ENCODE measurements around the gene OSBPL10. TPM values are rescaled to one million over a fixed set of nuclear protein-coding genes. Genes with fewer than 3 reads are reported as not detected.

The OSBPL10 gene
- total and polyA plus RNA-seq, 2 of the 4 experiments (the other 2 are of a cell fraction) = 9.5 to 10.1 TPM

GRCh38 chr3:31937225-31937624 lies 43.8 kb downstream of the OSBPL10 start:
- 100% methylated on average over 2 of the region's 4 CpGs; no CpG with 5 or more reads in 1 of the 2 experiments for WGBS, 2 experiments (ENCODE audit: extremely low coverage in 2 of 2, insufficient read length in 1 of 2)
- CTCF ChIA-PET = no interaction called here

More at GRCh38 chr3:31937225-31937624, 43.8 kb downstream of the OSBPL10 start:
- H3K4me3 ChIP-seq (ENCODE audit: insufficient read depth, low read depth, low read length) = no peak overlapping the region
- no peak overlapping the region for H3K4me2 ChIP-seq (ENCODE audit: low read depth, low read length)
- H3K36me3 ChIP-seq (ENCODE audit: control insufficient read depth, insufficient read depth, low read length) = no peaks in the 10 kb centered on the region
- H3K9me3 ChIP-seq (ENCODE audit: control insufficient read depth, insufficient read depth, low read length) = no peaks in the 10 kb centered on the region
- no peak overlapping the region for H3K14ac ChIP-seq (replicated peaks; ENCODE audit: low read depth, low read length)
- no peak overlapping the region for H2BK20ac ChIP-seq (ENCODE audit: low read depth, low read length)
- intact Hi-C loops (cut with micrococcal nuclease) (no loop called here), dilution Hi-C loops (cut with HindIII; ENCODE audit: low sequenced_read_pairs, unreplicated experiment) (no loop called here), in situ Hi-C loops (cut with MboI; ENCODE audit: low sequenced_read_pairs) (no loop called here)
- no peak overlapping the region for H2AK5ac ChIP-seq (ENCODE audit: low read depth, low read length)
- peaks cover 2% of the 10 kb centered on the region for H3K9me1 ChIP-seq (ENCODE audit: insufficient read depth, low read length)
- H3K27ac ChIP-seq (ENCODE audit: insufficient read depth, low read length) = no peak overlapping the region
- no peak overlapping the region for H3K4ac ChIP-seq (ENCODE audit: low read depth, low read length)
- peaks cover 3 to 8% of the 10 kb centered on the region in 2 experiments; a peak in 1 of 4 replicates for H3K79me1 ChIP-seq (ENCODE audit: low read depth in 1 of 2, low read length in 2 of 2)
- POLR2A ChIA-PET (ENCODE audit: unreplicated experiment) = no interaction called here
- no peak overlapping the region for H4K91ac ChIP-seq (ENCODE audit: insufficient read depth, low read depth, low read length)
- H4K5ac ChIP-seq (ENCODE audit: low read depth, low read length) = no peak overlapping the region
- H3K9ac ChIP-seq (ENCODE audit: low read depth, low read length) = no peak overlapping the region
- H3K27me3 ChIP-seq (ENCODE audit: control insufficient read depth, insufficient read depth, low read length) = no peaks in the 10 kb centered on the region
- H2BK120ac ChIP-seq (ENCODE audit: low read depth, low read length) = no peak overlapping the region
- no peak overlapping the region for H2AK9ac ChIP-seq (replicated peaks; ENCODE audit: low read depth, low read length, poor library complexity)
- no peaks in the 10 kb centered on the region for H4K20me1 ChIP-seq (ENCODE audit: insufficient read depth, low read length)
- no TSS peak for BruUV-seq (replicated peaks)
- no peak overlapping the region for H3K23ac ChIP-seq (ENCODE audit: low read depth, low read length)
- H4K8ac ChIP-seq (ENCODE audit: low read depth in 2 of 2, low read length in 2 of 2) = no peak overlapping the region
- H3K4me1 ChIP-seq (ENCODE audit: control insufficient read depth, insufficient read depth, low read length) = no peaks in the 10 kb centered on the region
- ATAC-seq (ENCODE audit: low read depth) (no peak), DNase-seq (no peak)
- no peak overlapping the region for H2BK5ac ChIP-seq (ENCODE audit: low read depth, low read length, poor library complexity, severe bottlenecking)
- no peak overlapping the region for H2BK15ac ChIP-seq (ENCODE audit: low read depth, low read length)
- no peak overlapping the region for H3K18ac ChIP-seq (ENCODE audit: low read depth, low read length)
- TF ChIP-seq MAZ (IDR thresholded peaks at IDR 0.05; ENCODE audit: borderline replicate concordance, low read depth, low read length) (no peak), SMC3 (IDR thresholded peaks at IDR 0.05; ENCODE audit: low read depth, low read length) (no peak), CEBPB (IDR thresholded peaks at IDR 0.05; ENCODE audit: low read depth, low read length) (no peak), RFX5 (IDR thresholded peaks at IDR 0.05; ENCODE audit: low read depth, low read length) (no peak), POLR2A (IDR thresholded peaks at IDR 0.05; ENCODE audit: low read depth, low read length) (no peak)
- no peak overlapping the region for H3K56ac ChIP-seq (ENCODE audit: extremely low read depth, insufficient read depth, low read length)
- no peak overlapping the region for H2AFZ ChIP-seq (replicated peaks; ENCODE audit: low read length, poor library complexity)
